HFFc6 (cell line): ENCODE data around the gene HYAL1. TPM values are rescaled to one million over a fixed set of nuclear protein-coding genes. Genes with fewer than 3 reads are reported as not detected.

Source experiments
- DNase-seq: peaks from one replicate; pipeline ENCODE4 v3.0.0-alpha.2; 2018
- H3K27ac Mint-ChIP-seq: 2 replicates; pipeline ENCODE4 v1.8.0; 2020; ENCODE audit warnings: mild to moderate bottlenecking, mixed read lengths
- H3K27me3 Mint-ChIP-seq: 2 replicates; pipeline ENCODE4 v1.8.0; 2021; ENCODE audit warnings: mild to moderate bottlenecking, moderate library complexity, mixed read lengths; ENCODE audit not compliant: insufficient read depth
- H3K36me3 Mint-ChIP-seq: 2 replicates; pipeline ENCODE4 v1.8.0; 2021; ENCODE audit warnings: low read depth, mixed read lengths
- H3K4me1 Mint-ChIP-seq: 2 replicates; pipeline ENCODE4 v1.8.0; 2020; ENCODE audit warnings: low read depth, mixed read lengths
- H3K4me3 Mint-ChIP-seq: 2 replicates; pipeline ENCODE4 v1.8.0; 2020; ENCODE audit warnings: mild to moderate bottlenecking, moderate library complexity, mixed read lengths
- H3K9me3 Mint-ChIP-seq: 2 replicates; pipeline ENCODE4 v1.8.0; 2020; ENCODE audit warnings: mild to moderate bottlenecking, mixed read lengths
- CTCF ChIP-seq: fragments of 200-600 bp; sonication (generic); IDR thresholded peaks from 2 replicates; pipeline ENCODE4 v1.5.0; 2021; ENCODE audit warnings: antibody characterized with exemption, mild to moderate bottlenecking
- total RNA-seq, 6 experiments: library from RNA; stranded (reverse); fragmentation: NEBNext Ultra II Directional; extraction: Animal tissue kit (Norgen Biotek cat#: 25700); gene quantifications; 2 replicates in 1 of 6; 3 replicates in 5 of 6; pipeline ENCODE4 v1.2.3, GENCODE V29; 2021

HYAL1 gene
- total RNA-seq, 6 experiments from 2014 or later, result 0.19 to 0.38 (median 0.23) TPM; not detected in 1

GRCh38 chr3:50341996-50342650 is 38.7 kb upstream of the HYAL1 start:
- DNase-seq, result no peak
- Mint-ChIP-seq H3K27me3 (peaks cover 6% of the 10 kb centered on the region), H3K27ac (no peak overlapping the region), H3K9me3 (no peaks in the 10 kb centered on the region), H3K36me3 (peaks cover 16% of the 10 kb centered on the region), H3K4me1 (peaks cover 37% of the 10 kb centered on the region), H3K4me3 (peak overlapping the region; percentile 96; the same call in 1 of the 2 replicates)
- TF ChIP-seq CTCF, result no peak

GRCh38 chr3:50341537-50341936 is 38.2 kb upstream of the HYAL1 start:
- Mint-ChIP-seq H3K27ac (no peak overlapping the region), H3K4me3 (peak overlapping the region; percentile 96), H3K4me1 (peaks cover 35% of the 10 kb centered on the region), H3K9me3 (no peaks in the 10 kb centered on the region), H3K36me3 (peaks cover 18% of the 10 kb centered on the region), H3K27me3 (peaks cover 5% of the 10 kb centered on the region)
- DNase-seq, result no peak
- no peak for TF ChIP-seq CTCF

- peaks cover 35% of the 10 kb centered on the region for H3K4me1 Mint-ChIP-seq
- peak; percentile 48 for DNase-seq
- H3K9me3 Mint-ChIP-seq, result no peaks in the 10 kb centered on the region
- TF ChIP-seq CTCF, result no peak; the same call in 1 of the 2 replicates
- peaks cover 23% of the 10 kb centered on the region for H3K36me3 Mint-ChIP-seq
- H3K4me3 Mint-ChIP-seq, result peak within 1 kb of the TSS; percentile 96
- H3K27ac Mint-ChIP-seq, result peak within 1 kb of the TSS; percentile 95
- H3K27me3 Mint-ChIP-seq, result peaks cover 4% of the 10 kb centered on the region
Observed at GRCh38 chr3:50340448-50341329, 37.3 kb upstream of the HYAL1 start, which contains the start of gene RASSF1. TSS of gene RASSF1 (minus strand) at chr3:50340836. CDS start at chr3:50340805, 31 bp downstream.

- Mint-ChIP-seq H3K4me1 (peaks cover 41% of the 10 kb centered on the region), H3K4me3 (peak overlapping the region; percentile 96), H3K9me3 (no peaks in the 10 kb centered on the region), H3K27me3 (peaks cover 4% of the 10 kb centered on the region), H3K27ac (peak overlapping the region; percentile 95), H3K36me3 (peaks cover 26% of the 10 kb centered on the region)
- TF ChIP-seq CTCF, result no peak
- no peak for DNase-seq
Observed at GRCh38 chr3:50340147-50340447, 36.7 kb upstream of the HYAL1 start.

- no peaks in the 10 kb centered on the region for H3K9me3 Mint-ChIP-seq
- H3K27ac Mint-ChIP-seq, result peak overlapping the region; percentile 95
- no peak for TF ChIP-seq CTCF
- peak overlapping the region; percentile 96 for H3K4me3 Mint-ChIP-seq
- peaks cover 27% of the 10 kb centered on the region for H3K36me3 Mint-ChIP-seq
- peaks cover 46% of the 10 kb centered on the region for H3K4me1 Mint-ChIP-seq
- H3K27me3 Mint-ChIP-seq, result peaks cover 4% of the 10 kb centered on the region
- peak; percentile 57 for DNase-seq
Observed at GRCh38 chr3:50339485-50340146, 36.2 kb upstream of the HYAL1 start.
